HepG2 (cell line): ENCODE data around the gene ATP2A3. TPM values are rescaled to one million over a fixed set of nuclear protein-coding genes. Genes with fewer than 3 reads are reported as not detected.

ENCODE experiments used
- ATAC-seq: fragments of 200-7000 bp; cut with Tn5 transposase; 3 replicates; pipeline ENCODE4 v1.9.1; 2020; ENCODE audit warnings: mild to moderate bottlenecking, moderate library complexity
- BruUV-seq: library from RNA; stranded (reverse); fragments of 400-500 nt; replicated peaks from 2 replicates; lab custom pipeline; 2021; lab: Mats Ljungman, UMichigan
- CTCF ChIA-PET: fragments of 300-600 bp; formaldehyde crosslinking; extraction: SDS; loops from one replicate; lab custom pipeline; 2021; ENCODE audit warnings: low total read pairs, inconsistent platforms, low intra/inter-chr PET ratio; lab: Yijun Ruan, JAX
- POLR2A ChIA-PET: fragments of 350-600 bp; sonication (Branson Sonifier 250); formaldehyde crosslinking; loops from one replicate; lab custom pipeline; 2020; ENCODE audit warnings: antibody characterized with exemption, inconsistent platforms; lab: Yijun Ruan, JAX
- DNase-seq: peaks from one replicate; pipeline ENCODE4 v3.0.0-alpha.2; 2015; ENCODE audit warnings: low spot score
- FAIRE-seq: peaks from 3 replicates; lab custom pipeline; 2011; peaks lifted over from hg19 to GRCh38; lab: Jason Lieb, UNC
- H2AFZ ChIP-seq: one replicate; pipeline ENCODE4 v1.6.1; 2011; ENCODE audit warnings: low read length, inconsistent platforms
- H3K27ac ChIP-seq: fragments of 300-600 bp; 3 replicates; pipeline ENCODE4 v1.8.0; 2011; ENCODE audit warnings: mixed run types, mild to moderate bottlenecking, mixed read lengths, low read length, inconsistent platforms; ENCODE audit not compliant: insufficient read depth; ENCODE audit errors: extremely low read length
- H3K27me3 ChIP-seq, 2 experiments: fragments of 200-600 bp in 1 of 2; 2 replicates in 1 of 2; 3 replicates in 1 of 2; pipeline versions ENCODE4 v1.6.0 to v1.8.0; 2011; ENCODE audit warnings: low read length in 2 of 2, mild to moderate bottlenecking in 2 of 2, moderate library complexity in 2 of 2, inconsistent platforms in 1 of 2; ENCODE audit not compliant: insufficient read depth in 2 of 2, control insufficient read depth in 1 of 2
- H3K36me3 ChIP-seq, 2 experiments: fragments of 200-600 bp in 1 of 2; replicated peaks in 1 of 2; 2 replicates in 1 of 2; 3 replicates in 1 of 2; pipeline versions ENCODE4 v1.5.1 to v1.8.0; 2011; ENCODE audit warnings: low read length in 2 of 2, inconsistent platforms in 1 of 2; ENCODE audit not compliant: insufficient read depth in 2 of 2, control insufficient read depth in 1 of 2
- H3K4me1 ChIP-seq: 2 replicates; pipeline ENCODE4 v1.5.1; 2012; ENCODE audit warnings: low read length, inconsistent platforms; ENCODE audit not compliant: insufficient read depth
- H3K4me2 ChIP-seq: 2 replicates; pipeline ENCODE4 v1.6.0; 2011; ENCODE audit warnings: low read depth, low read length, inconsistent platforms
- H3K4me3 ChIP-seq, 3 experiments: fragments of 200-600 bp in 1 of 3; sonication (generic), shearing (Covaris generic) in 1 of 3; replicated peaks in 1 of 3; 2 replicates each; pipeline ENCODE4 v1.5.1; 2011 to 2016; ENCODE audit warnings: low read length in 3 of 3, inconsistent platforms in 2 of 3, low read depth in 2 of 3, mild to moderate bottlenecking in 2 of 3, control low read depth in 1 of 3, mixed read lengths in 1 of 3; ENCODE audit not compliant: insufficient read depth in 1 of 3
- H3K79me2 ChIP-seq: one replicate; pipeline ENCODE4 v1.6.1; 2011; ENCODE audit warnings: low read length, inconsistent platforms; ENCODE audit not compliant: insufficient read depth
- H3K9ac ChIP-seq: 2 replicates; pipeline ENCODE4 v1.6.0; 2011; ENCODE audit warnings: mild to moderate bottlenecking, low read depth, low read length, inconsistent platforms; ENCODE audit not compliant: insufficient read depth
- H3K9me3 ChIP-seq: 2 replicates; pipeline ENCODE4 v1.5.1; 2012; ENCODE audit warnings: mild to moderate bottlenecking, low read length
- H4K20me1 ChIP-seq: 2 replicates; pipeline ENCODE4 v1.6.0; 2011; ENCODE audit warnings: inconsistent platforms, mild to moderate bottlenecking, low read length, moderate library complexity; ENCODE audit not compliant: insufficient read depth
- FOXA1 ChIP-seq, 2 experiments: fragments of 450-650 bp in 1 of 2; sonication (generic) in 1 of 2; formaldehyde crosslinking in 1 of 2; IDR thresholded peaks; 2 replicates each; pipeline versions ENCODE4 v1.4.0 to v1.6.1; 2016 to 2020; ENCODE audit warnings: missing genetic modification reagents in 1 of 2
- RELA ChIP-seq: sonication (generic); formaldehyde crosslinking; IDR thresholded peaks from 2 replicates; pipeline ENCODE4 v1.4.0; 2020; ENCODE audit warnings: missing genetic modification reagents
- ZNF879 ChIP-seq: sonication (generic); formaldehyde crosslinking; IDR thresholded peaks from 2 replicates; pipeline ENCODE4 v1.8.1; 2023; ENCODE audit warnings: missing genetic modification reagents
- WGBS: methylation state at CpG from one replicate; pipeline ENCODE4 v1.1.6; 2017; ENCODE audit warnings: low lambda C conversion rate; 5-methylcytosine and 5-hydroxymethylcytosine counted together
- in situ Hi-C: cut with HindIII; loops from 2 replicates; pipeline ENCODE4 v1.10.0; 2017; ENCODE audit warnings: low pct_unique_long_range_greater_than_20kb; ENCODE audit not compliant: extremely low pct_ligation_motif_present
- intact Hi-C: fragments of 100-400 bp; cut with micrococcal nuclease; formaldehyde crosslinking; loops from one replicate; pipeline ENCODE4 v1.10.0; 2022; ENCODE audit not compliant: unreplicated experiment
- polyA plus RNA-seq, 8 experiments: library from polyadenylated mRNA; depleted of rRNA in 3 of 8; stranded (reverse) in 7 of 8; unstranded in 1 of 8; fragments of >200 nt; fragmentation: Illumina TruSeq in 4 of 8; extraction: Trizol in 4 of 8; gene quantifications; 2 replicates each; pipeline versions ENCODE4 v1.2.1 to v1.2.3, GENCODE V29; 2011 to 2016; ENCODE audit warnings: low read depth in 4 of 8, missing spikeins in 1 of 8, mixed read lengths in 1 of 8; ENCODE audit not compliant: insufficient read depth in 1 of 8
- total RNA-seq, 5 experiments: library from RNA; depleted of rRNA; stranded (reverse); fragments of >200 nt; fragmentation: Illumina TruSeq; extraction: Trizol; gene quantifications; 2 replicates each; pipeline ENCODE4 v1.2.3, GENCODE V29; 2016; ENCODE audit warnings: low read depth in 1 of 5

ATP2A3 gene
- total and polyA plus RNA-seq, 2 of the 13 experiments (the other 11 are each of a cell fraction or from before 2014, with no cell fraction given) = 0.07 TPM; not detected in 1

GRCh38 chr17:3922765-3923164, 41.5 kb downstream of the ATP2A3 start:
- no peaks in the 10 kb centered on the region for H4K20me1 ChIP-seq
- H3K79me2 ChIP-seq = no peaks in the 10 kb centered on the region
- FAIRE-seq = no peak
- no peak overlapping the region for H3K27ac ChIP-seq
- no peak for TF ChIP-seq ZNF879 (CRISPR knock-in tag)
- WGBS = 78% methylated on average over 2 of the region's 7 CpGs
- H3K27me3 ChIP-seq = peaks cover 11 to 63% of the 10 kb centered on the region in 2 experiments; a peak in 4 of 5 replicates
- no TSS peak for BruUV-seq
- CTCF ChIA-PET = no interaction called here
- no peak overlapping the region for H3K4me3 ChIP-seq
- H2AFZ ChIP-seq = no peak overlapping the region
- DNase-seq = no peak
- no peaks in the 10 kb centered on the region for H3K9me3 ChIP-seq
- no peaks in the 10 kb centered on the region for H3K36me3 ChIP-seq
- POLR2A ChIA-PET = no interaction called here
- in situ Hi-C loops = no loop called here
- peaks cover 21% of the 10 kb centered on the region for H3K4me1 ChIP-seq
- no peak overlapping the region for H3K9ac ChIP-seq
- H3K4me2 ChIP-seq = no peak overlapping the region
- intact Hi-C loops = no loop called here
- no peak for ATAC-seq

- DNase-seq (no peak), ATAC-seq (no peak), FAIRE-seq (no peak)
- 47% methylated on average over 3 of the region's 27 CpGs for WGBS
- intact Hi-C loops (no loop called here), in situ Hi-C loops (no loop called here)
- no peaks in the 10 kb centered on the region for H3K79me2 ChIP-seq
- H3K27ac ChIP-seq = no peak overlapping the region
- ChIA-PET CTCF (no interaction called here), POLR2A (no interaction called here)
- no TSS peak for BruUV-seq
- TF ChIP-seq RELA (CRISPR knock-in tag) = no peak
- no peak for TF ChIP-seq FOXA1 (IDR thresholded peaks at IDR 0.05)
- TF ChIP-seq FOXA1 (CRISPR knock-in tag; IDR thresholded peaks at IDR 0.05) = 0 out of 2 replicates have a peak, but pooled peaks have one; percentile 7
- H4K20me1 ChIP-seq = no peaks in the 10 kb centered on the region
- H3K9ac ChIP-seq = no peak overlapping the region
- H3K4me1 ChIP-seq = peaks cover 21% of the 10 kb centered on the region
- no peak overlapping the region for H3K4me3 ChIP-seq
- H3K27me3 ChIP-seq = peaks cover 9 to 60% of the 10 kb centered on the region in 2 experiments; a peak in 4 of 5 replicates
- H3K36me3 ChIP-seq = no peaks in the 10 kb centered on the region
- no peak overlapping the region for H3K4me2 ChIP-seq
- H3K9me3 ChIP-seq = no peaks in the 10 kb centered on the region
- H2AFZ ChIP-seq = no peak overlapping the region
These were observed 42.5 kb downstream of the ATP2A3 start for GRCh38 chr17:3921502-3922319.
